ENCODE measurements around the gene LRIG1.

Gene LRIG1

DNA sequence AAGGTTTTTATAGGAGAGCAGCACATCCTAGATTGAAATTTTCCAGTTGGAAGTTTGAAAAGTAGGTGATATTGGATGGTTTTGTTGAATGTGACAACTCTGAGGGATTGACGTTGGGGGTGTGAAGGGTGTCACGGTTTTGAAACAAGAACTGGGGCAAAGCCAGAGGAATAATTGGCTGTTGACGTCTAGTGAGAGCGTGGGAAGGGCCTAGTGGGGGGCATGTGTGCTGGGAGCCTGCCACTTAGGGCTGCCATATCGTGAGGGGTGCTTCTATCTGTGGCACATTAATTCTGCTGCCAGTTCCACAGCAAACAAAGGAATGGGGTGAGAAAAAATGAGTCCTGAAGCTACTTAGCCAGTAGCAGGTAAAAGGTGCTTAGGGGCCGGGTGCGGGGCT lies 129.4 kb downstream of the LRIG1 start:
- no peak overlapping the region for H3K9ac ChIP-seq (ENCODE audit: low read depth, low read length)
- H2AFZ ChIP-seq (ENCODE audit: low read depth, low read length) = no peak overlapping the region
- no peaks in the 10 kb centered on the region for H3K9me3 ChIP-seq (ENCODE audit: insufficient read depth, low read length, severe bottlenecking)
- H3K4me3 ChIP-seq (ENCODE audit: low read depth in 1 of 2, low read length in 2 of 2) = no peak overlapping the region
- H3K27me3 ChIP-seq (ENCODE audit: insufficient read depth, low read length, poor library complexity) = no peaks in the 10 kb centered on the region
- ATAC-seq (ENCODE audit: insufficient read depth, low read depth) (no peak), DNase-seq (no peak)
- H3K79me2 ChIP-seq (ENCODE audit: insufficient read depth, low read length) = no peaks in the 10 kb centered on the region
- H3K4me1 ChIP-seq (ENCODE audit: insufficient read depth, low read length) = no peaks in the 10 kb centered on the region
- peaks cover 9% of the 10 kb centered on the region for H3K36me3 ChIP-seq (ENCODE audit: insufficient read depth, low read length)
- no peaks in the 10 kb centered on the region for H4K20me1 ChIP-seq (ENCODE audit: insufficient read depth, low read length)
- H3K4me2 ChIP-seq (ENCODE audit: insufficient read depth, low read length) = no peak overlapping the region
- TF ChIP-seq, protein P1, sequence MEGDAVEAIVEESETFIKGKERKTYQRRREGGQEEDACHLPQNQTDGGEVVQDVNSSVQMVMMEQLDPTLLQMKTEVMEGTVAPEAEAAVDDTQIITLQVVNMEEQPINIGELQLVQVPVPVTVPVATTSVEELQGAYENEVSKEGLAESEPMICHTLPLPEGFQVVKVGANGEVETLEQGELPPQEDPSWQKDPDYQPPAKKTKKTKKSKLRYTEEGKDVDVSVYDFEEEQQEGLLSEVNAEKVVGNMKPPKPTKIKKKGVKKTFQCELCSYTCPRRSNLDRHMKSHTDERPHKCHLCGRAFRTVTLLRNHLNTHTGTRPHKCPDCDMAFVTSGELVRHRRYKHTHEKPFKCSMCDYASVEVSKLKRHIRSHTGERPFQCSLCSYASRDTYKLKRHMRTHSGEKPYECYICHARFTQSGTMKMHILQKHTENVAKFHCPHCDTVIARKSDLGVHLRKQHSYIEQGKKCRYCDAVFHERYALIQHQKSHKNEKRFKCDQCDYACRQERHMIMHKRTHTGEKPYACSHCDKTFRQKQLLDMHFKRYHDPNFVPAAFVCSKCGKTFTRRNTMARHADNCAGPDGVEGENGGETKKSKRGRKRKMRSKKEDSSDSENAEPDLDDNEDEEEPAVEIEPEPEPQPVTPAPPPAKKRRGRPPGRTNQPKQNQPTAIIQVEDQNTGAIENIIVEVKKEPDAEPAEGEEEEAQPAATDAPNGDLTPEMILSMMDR (IDR thresholded peaks at IDR 0.05; ENCODE audit: borderline replicate concordance, extremely low read depth, low read length, poor library complexity, severe bottlenecking) = no peak
- no peak for TF ChIP-seq EZH2 (IDR thresholded peaks at IDR 0.05; ENCODE audit: borderline replicate concordance, low read depth, low read length, severe bottlenecking)
- no peak overlapping the region for H3K27ac ChIP-seq (ENCODE audit: low read length)

DNA sequence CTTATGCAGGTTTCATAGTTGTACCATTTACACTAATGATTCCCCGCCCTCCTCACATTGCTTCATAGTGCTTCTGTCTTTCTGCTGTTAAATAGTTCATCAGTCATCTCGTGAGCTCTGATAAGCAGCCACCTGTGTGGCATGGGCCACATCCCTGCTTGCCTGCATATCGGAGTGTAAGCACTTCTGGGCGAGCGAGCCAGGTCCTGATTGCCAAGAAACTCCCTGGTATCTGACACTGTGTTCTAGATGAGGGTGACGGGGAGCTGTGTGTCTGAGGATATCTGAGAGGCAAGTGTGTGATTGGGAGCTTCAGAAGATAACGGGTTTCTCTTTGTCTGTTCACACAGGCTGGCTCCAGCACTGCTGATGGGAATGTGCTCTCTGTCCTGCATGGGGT lies 130.6 kb downstream of the LRIG1 start:
- Histone ChIP-seq H3K9me3 (ENCODE audit: insufficient read depth, low read length, severe bottlenecking) (no peaks in the 10 kb centered on the region), H3K4me1 (ENCODE audit: insufficient read depth, low read length) (no peaks in the 10 kb centered on the region), H4K20me1 (ENCODE audit: insufficient read depth, low read length) (no peaks in the 10 kb centered on the region), H3K27me3 (ENCODE audit: insufficient read depth, low read length, poor library complexity) (no peaks in the 10 kb centered on the region), H3K27ac (ENCODE audit: low read length) (no peak overlapping the region), H3K4me3 (ENCODE audit: low read depth in 1 of 2, low read length in 2 of 2) (no peak overlapping the region), H3K79me2 (ENCODE audit: insufficient read depth, low read length) (no peaks in the 10 kb centered on the region), H3K36me3 (ENCODE audit: insufficient read depth, low read length) (no peaks in the 10 kb centered on the region; the same call in 1 of the 2 replicates), H3K4me2 (ENCODE audit: insufficient read depth, low read length) (no peak overlapping the region), H3K9ac (ENCODE audit: low read depth, low read length) (no peak overlapping the region), H2AFZ (ENCODE audit: low read depth, low read length) (no peak overlapping the region)
- no peak for TF ChIP-seq EZH2 (IDR thresholded peaks at IDR 0.05; ENCODE audit: borderline replicate concordance, low read depth, low read length, severe bottlenecking)
- TF ChIP-seq, protein P1 (IDR thresholded peaks at IDR 0.05; ENCODE audit: borderline replicate concordance, extremely low read depth, low read length, poor library complexity, severe bottlenecking) = no peak
- ATAC-seq (ENCODE audit: insufficient read depth, low read depth) = no peak
- DNase-seq = no peak

GRCh38 chr3:66367979-66368378 lies 132.8 kb downstream of the LRIG1 start:
- Histone ChIP-seq H3K9ac (ENCODE audit: low read depth, low read length) (no peak overlapping the region), H3K4me2 (ENCODE audit: insufficient read depth, low read length) (no peak overlapping the region), H3K4me3 (ENCODE audit: low read depth in 1 of 2, low read length in 2 of 2) (no peak overlapping the region), H4K20me1 (ENCODE audit: insufficient read depth, low read length) (no peaks in the 10 kb centered on the region), H2AFZ (ENCODE audit: low read depth, low read length) (no peak overlapping the region), H3K36me3 (ENCODE audit: insufficient read depth, low read length) (no peaks in the 10 kb centered on the region), H3K9me3 (ENCODE audit: insufficient read depth, low read length, severe bottlenecking) (no peaks in the 10 kb centered on the region), H3K4me1 (ENCODE audit: insufficient read depth, low read length) (no peaks in the 10 kb centered on the region), H3K79me2 (ENCODE audit: insufficient read depth, low read length) (no peaks in the 10 kb centered on the region), H3K27ac (ENCODE audit: low read length) (no peak overlapping the region), H3K27me3 (ENCODE audit: insufficient read depth, low read length, poor library complexity) (no peaks in the 10 kb centered on the region)
- DNase-seq (no peak), ATAC-seq (ENCODE audit: insufficient read depth, low read depth) (no peak)
- TF ChIP-seq, protein P1 (IDR thresholded peaks at IDR 0.05; ENCODE audit: borderline replicate concordance, extremely low read depth, low read length, poor library complexity, severe bottlenecking) = no peak
- no peak for TF ChIP-seq EZH2 (IDR thresholded peaks at IDR 0.05; ENCODE audit: borderline replicate concordance, low read depth, low read length, severe bottlenecking)

DNA sequence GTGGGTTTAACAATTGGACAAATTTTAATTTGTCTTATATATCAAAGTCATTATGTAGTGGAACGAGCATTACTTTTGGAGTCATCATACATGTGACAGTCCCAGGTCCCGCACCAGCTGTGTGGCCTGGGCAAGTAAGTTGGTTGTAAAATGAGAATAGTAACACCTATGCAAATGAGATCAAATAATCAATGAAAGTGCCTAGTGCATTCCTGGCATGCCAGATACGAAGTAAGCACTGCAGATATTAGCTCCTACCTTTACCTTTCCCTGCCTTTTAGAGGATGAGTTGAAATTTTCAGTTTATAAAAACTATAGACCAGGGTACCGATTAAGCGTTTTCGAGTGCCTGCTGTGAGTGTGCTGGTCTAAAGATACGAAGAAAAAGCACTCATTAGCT lies 134.1 kb downstream of the LRIG1 start:
- no peaks in the 10 kb centered on the region for H3K79me2 ChIP-seq (ENCODE audit: insufficient read depth, low read length)
- H3K9ac ChIP-seq (ENCODE audit: low read depth, low read length) = no peak overlapping the region
- H4K20me1 ChIP-seq (ENCODE audit: insufficient read depth, low read length) = no peaks in the 10 kb centered on the region
- ATAC-seq (ENCODE audit: insufficient read depth, low read depth) (no peak), DNase-seq (no peak)
- TF ChIP-seq, protein P1 (IDR thresholded peaks at IDR 0.05; ENCODE audit: borderline replicate concordance, extremely low read depth, low read length, poor library complexity, severe bottlenecking) = no peak
- TF ChIP-seq EZH2 (IDR thresholded peaks at IDR 0.05; ENCODE audit: borderline replicate concordance, low read depth, low read length, severe bottlenecking) = no peak
- H2AFZ ChIP-seq (ENCODE audit: low read depth, low read length) = no peak overlapping the region
- no peaks in the 10 kb centered on the region for H3K27me3 ChIP-seq (ENCODE audit: insufficient read depth, low read length, poor library complexity)
- no peaks in the 10 kb centered on the region for H3K4me1 ChIP-seq (ENCODE audit: insufficient read depth, low read length)
- no peak overlapping the region for H3K27ac ChIP-seq (ENCODE audit: low read length)
- no peak overlapping the region for H3K4me3 ChIP-seq (ENCODE audit: low read depth in 1 of 2, low read length in 2 of 2)
- H3K4me2 ChIP-seq (ENCODE audit: insufficient read depth, low read length) = no peak overlapping the region
- no peaks in the 10 kb centered on the region for H3K36me3 ChIP-seq (ENCODE audit: insufficient read depth, low read length)
- no peaks in the 10 kb centered on the region for H3K9me3 ChIP-seq (ENCODE audit: insufficient read depth, low read length, severe bottlenecking)
